GM11168 (cell line): ENCODE results near the gene PDX1.

ENCODE experiments used
- in situ Hi-C: fragments of 300-500 bp; cut with MboI; formaldehyde crosslinking; loops from one replicate; pipeline ENCODE4 v1.12.0; 2022; ENCODE audit warnings: low sequenced_read_pairs; ENCODE audit not compliant: unreplicated experiment

Gene PDX1

GRCh38 chr13:27919934-27920676 is at the start of gene PDX1:
Gene PDX1 (plus strand): TSS chr13:27920000. CDS start chr13:27920139, 139 bp downstream.
- in situ Hi-C loops: loop anchor here (5.0 kb wide), 1 partner anchor 52 kb away; no protein-coding TSS in a partner anchor

GRCh38 chr13:27878274-27878673 is 41.5 kb upstream of the PDX1 start:
- in situ Hi-C loops: no loop called here

- in situ Hi-C loops: no loop called here
Measured at GRCh38 chr13:27889471-27889870, 30.3 kb upstream of the PDX1 start.

GRCh38 chr13:27896726-27897125 is 23.1 kb upstream of the PDX1 start:
- in situ Hi-C loops: no loop called here

- in situ Hi-C loops: no loop called here
Measured at GRCh38 chr13:27904719-27905118, 15.1 kb upstream of the PDX1 start.

- in situ Hi-C loops: no loop called here
Measured at GRCh38 chr13:27905650-27906049, 14.2 kb upstream of the PDX1 start.

GRCh38 chr13:27907121-27907787 is 12.5 kb upstream of the PDX1 start:
- in situ Hi-C loops: no loop called here

- in situ Hi-C loops: no loop called here
Measured at GRCh38 chr13:27909378-27909777, 10.4 kb upstream of the PDX1 start.

GRCh38 chr13:27911521-27911920 is 8.3 kb upstream of the PDX1 start:
- in situ Hi-C loops: no loop called here

- in situ Hi-C loops: no loop called here
Measured at GRCh38 chr13:27913160-27913559, 6.6 kb upstream of the PDX1 start.

GRCh38 chr13:27915301-27916207 is 4.2 kb upstream of the PDX1 start:
- in situ Hi-C loops: loop anchor here (5.0 kb wide), 1 partner anchor 57 kb away; no protein-coding TSS in a partner anchor

GRCh38 chr13:27917121-27917947 is 2.5 kb upstream of the PDX1 start:
- in situ Hi-C loops: loop anchor here (5.0 kb wide), 1 partner anchor 55 kb away; no protein-coding TSS in a partner anchor

- in situ Hi-C loops: loop anchor here (5.0 kb wide), 1 partner anchor 54 kb away; no protein-coding TSS in a partner anchor
Measured at GRCh38 chr13:27918041-27918917, 1.5 kb upstream of the PDX1 start.

GRCh38 chr13:27918918-27919658 is 712 bp upstream of the PDX1 start:
- in situ Hi-C loops: loop anchor here (5.0 kb wide), 1 partner anchor 53 kb away; no protein-coding TSS in a partner anchor

- in situ Hi-C loops: loop anchor here (5.0 kb wide), 1 partner anchor 53 kb away; no protein-coding TSS in a partner anchor
Measured at GRCh38 chr13:27919659-27919933, 204 bp upstream of the PDX1 start.

- in situ Hi-C loops: no loop called here
Measured at GRCh38 chr13:27920677-27921420, 1.0 kb downstream of the PDX1 start.

- in situ Hi-C loops: no loop called here
Measured at GRCh38 chr13:27921421-27921960, 1.7 kb downstream of the PDX1 start.
